Activated CD8-positive, alpha-beta T cell treated with anti-CD3 and anti-CD28 coated beads for 36 hours (primary cell): ENCODE measurements around the gene TFCP2L1. TPM values are rescaled to one million over a fixed set of nuclear protein-coding genes. Genes with fewer than 3 reads are reported as not detected.

Experiments
- ATAC-seq: fragments of 200-7000 bp; cut with Tn5 transposase; one replicate; pipeline ENCODE4 v1.10.0; 2021; ENCODE audit warnings: mild to moderate bottlenecking, moderate library complexity
- CTCF ChIA-PET: fragments of 350-600 bp; sonication (Branson Sonifier 250); formaldehyde crosslinking; loops from one replicate; lab custom pipeline; 2021; ENCODE audit warnings: antibody characterized with exemption; lab: Charles Lee
- POLR2A ChIA-PET: fragments of 350-600 bp; sonication (Branson Sonifier 250); formaldehyde crosslinking; loops from one replicate; lab custom pipeline; 2021; ENCODE audit warnings: antibody characterized with exemption; lab: Charles Lee
- DNase-seq: peaks from one replicate; pipeline ENCODE4 v3.0.0-alpha.2; 2020
- H3K27ac Mint-ChIP-seq: one replicate; pipeline ENCODE4 v1.8.0; 2021; ENCODE audit warnings: mild to moderate bottlenecking, mixed read lengths
- H3K27me3 Mint-ChIP-seq: one replicate; pipeline ENCODE4 v1.8.0; 2021; ENCODE audit warnings: mixed read lengths
- H3K36me3 Mint-ChIP-seq: one replicate; pipeline ENCODE4 v1.8.0; 2021; ENCODE audit warnings: low read depth, mixed read lengths
- H3K4me1 Mint-ChIP-seq: one replicate; pipeline ENCODE4 v1.8.0; 2021; ENCODE audit warnings: low read depth, mixed read lengths
- H3K4me3 Mint-ChIP-seq: one replicate; pipeline ENCODE4 v1.8.0; 2021; ENCODE audit warnings: mild to moderate bottlenecking, moderate library complexity, mixed read lengths
- H3K9me3 Mint-ChIP-seq: one replicate; pipeline ENCODE4 v1.8.0; 2021; ENCODE audit warnings: mixed read lengths
- intact Hi-C: fragments of 100-400 bp; cut with micrococcal nuclease; formaldehyde crosslinking; loops from one replicate; pipeline ENCODE4 v1.10.0; 2022
- total RNA-seq, 2 experiments: library from RNA; stranded (reverse); gene quantifications; one replicate each; pipeline ENCODE4 v1.2.3, GENCODE V29; 2021
- TF ChIP-seq, protein P1 (sequence below): fragments of 200-600 bp; IDR thresholded peaks from one replicate; pipeline ENCODE4 v1.8.0; 2022; ENCODE audit warnings: antibody characterized with exemption, mild to moderate bottlenecking

TFCP2L1 gene
- total RNA-seq, 2 experiments from 2014 or later = 0.04 TPM; not detected in 1

DNA sequence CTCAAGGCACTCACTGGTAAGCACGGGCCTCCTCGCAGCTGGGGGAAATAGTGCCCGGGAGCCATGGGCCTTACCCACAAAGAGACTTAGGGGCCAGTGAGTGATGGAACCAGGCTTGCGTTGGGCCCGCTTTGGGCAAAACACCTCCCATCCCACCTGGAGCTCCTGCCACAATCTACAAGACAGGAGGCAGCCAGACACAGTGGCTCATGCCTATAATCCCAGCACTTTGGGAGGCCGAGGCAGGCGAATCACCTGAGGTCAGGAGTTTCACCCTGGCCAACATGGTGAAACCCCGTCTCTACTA, 88.2 kb downstream of the TFCP2L1 start:
- CTCF ChIA-PET = no interaction called here
- POLR2A ChIA-PET = no interaction called here
- H3K9me3 Mint-ChIP-seq = no peaks in the 10 kb centered on the region
- no peak overlapping the region for H3K4me3 Mint-ChIP-seq
- ATAC-seq (no peak), DNase-seq (no peak)
- TF ChIP-seq, protein P1, sequence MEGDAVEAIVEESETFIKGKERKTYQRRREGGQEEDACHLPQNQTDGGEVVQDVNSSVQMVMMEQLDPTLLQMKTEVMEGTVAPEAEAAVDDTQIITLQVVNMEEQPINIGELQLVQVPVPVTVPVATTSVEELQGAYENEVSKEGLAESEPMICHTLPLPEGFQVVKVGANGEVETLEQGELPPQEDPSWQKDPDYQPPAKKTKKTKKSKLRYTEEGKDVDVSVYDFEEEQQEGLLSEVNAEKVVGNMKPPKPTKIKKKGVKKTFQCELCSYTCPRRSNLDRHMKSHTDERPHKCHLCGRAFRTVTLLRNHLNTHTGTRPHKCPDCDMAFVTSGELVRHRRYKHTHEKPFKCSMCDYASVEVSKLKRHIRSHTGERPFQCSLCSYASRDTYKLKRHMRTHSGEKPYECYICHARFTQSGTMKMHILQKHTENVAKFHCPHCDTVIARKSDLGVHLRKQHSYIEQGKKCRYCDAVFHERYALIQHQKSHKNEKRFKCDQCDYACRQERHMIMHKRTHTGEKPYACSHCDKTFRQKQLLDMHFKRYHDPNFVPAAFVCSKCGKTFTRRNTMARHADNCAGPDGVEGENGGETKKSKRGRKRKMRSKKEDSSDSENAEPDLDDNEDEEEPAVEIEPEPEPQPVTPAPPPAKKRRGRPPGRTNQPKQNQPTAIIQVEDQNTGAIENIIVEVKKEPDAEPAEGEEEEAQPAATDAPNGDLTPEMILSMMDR = no peak
- H3K27ac Mint-ChIP-seq = no peak overlapping the region
- intact Hi-C loops = no loop called here
- H3K36me3 Mint-ChIP-seq = no peaks in the 10 kb centered on the region
- no peaks in the 10 kb centered on the region for H3K27me3 Mint-ChIP-seq
- H3K4me1 Mint-ChIP-seq = no peaks in the 10 kb centered on the region

DNA sequence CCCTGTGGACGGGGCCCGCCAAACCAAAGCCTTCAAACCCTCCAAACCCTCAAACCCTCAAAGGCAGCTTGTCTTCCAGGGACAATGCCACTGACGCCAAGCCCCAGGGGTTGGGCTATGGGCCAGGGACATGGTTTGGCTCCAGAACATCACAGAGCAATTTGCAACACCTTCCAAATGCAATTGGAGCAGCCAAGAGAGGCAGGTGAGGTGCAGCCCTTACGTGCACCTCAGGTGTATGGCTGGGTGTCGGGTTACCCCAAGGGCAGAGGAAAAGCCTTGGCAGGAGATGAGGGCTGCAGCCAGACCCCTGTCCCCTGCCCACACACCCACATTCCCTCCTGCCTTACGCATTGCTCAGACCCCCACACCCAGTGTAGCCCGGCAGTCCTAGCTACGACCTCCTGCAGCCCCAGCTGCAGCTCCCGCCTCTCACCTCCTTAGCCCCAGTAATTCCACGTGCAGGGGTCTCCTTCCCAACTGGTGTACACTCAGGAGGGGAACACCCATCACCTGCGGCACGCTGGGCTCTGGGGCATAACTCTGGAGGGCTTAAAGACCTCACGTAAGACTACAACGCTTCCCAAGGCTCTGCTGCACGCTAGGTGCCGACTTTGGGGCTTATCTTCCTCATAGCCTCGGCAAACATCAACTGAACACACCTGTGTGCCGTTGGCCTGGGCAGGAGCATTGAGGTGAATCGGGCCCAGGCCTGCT, 88.7 kb downstream of the TFCP2L1 start:
- intact Hi-C loops = no loop called here
- Mint-ChIP-seq H3K36me3 (no peaks in the 10 kb centered on the region), H3K27me3 (no peaks in the 10 kb centered on the region), H3K4me3 (no peak overlapping the region), H3K27ac (no peak overlapping the region), H3K4me1 (no peaks in the 10 kb centered on the region), H3K9me3 (no peaks in the 10 kb centered on the region)
- ChIA-PET CTCF (no interaction called here), POLR2A (no interaction called here)
- TF ChIP-seq, protein P1 = no peak
- no peak for ATAC-seq
- no peak for DNase-seq

DNA sequence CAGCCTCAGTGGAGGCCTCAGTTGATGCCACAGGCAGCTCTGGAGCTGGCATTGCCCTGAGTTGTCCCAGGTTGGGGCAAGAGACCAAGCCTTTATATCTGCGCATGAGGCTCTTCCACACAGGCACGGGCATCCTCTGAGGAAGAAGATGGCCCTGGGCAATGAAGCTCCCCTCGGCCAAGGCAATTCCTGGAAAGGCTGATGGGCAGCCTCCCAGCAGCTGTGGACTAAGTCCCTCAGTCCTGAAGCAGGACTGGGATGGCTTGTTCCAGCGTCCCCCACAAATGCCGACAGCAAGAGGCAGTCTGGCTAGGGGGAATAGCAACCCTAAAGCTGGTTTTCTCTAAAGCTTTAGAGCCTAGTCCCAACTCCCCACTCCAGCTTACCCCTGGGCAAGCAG, 90.0 kb downstream of the TFCP2L1 start:
- TF ChIP-seq, protein P1 = no peak
- ChIA-PET POLR2A (no interaction called here), CTCF (interaction anchor here (0.9 kb wide), 1 partner anchor 8 kb away, joined by 3 read pairs; no protein-coding TSS in a partner anchor)
- Mint-ChIP-seq H3K27me3 (no peaks in the 10 kb centered on the region), H3K9me3 (no peaks in the 10 kb centered on the region), H3K4me3 (no peak overlapping the region), H3K4me1 (no peaks in the 10 kb centered on the region), H3K27ac (no peak overlapping the region), H3K36me3 (no peaks in the 10 kb centered on the region)
- intact Hi-C loops = no loop called here
- no peak for DNase-seq
- ATAC-seq = no peak

DNA sequence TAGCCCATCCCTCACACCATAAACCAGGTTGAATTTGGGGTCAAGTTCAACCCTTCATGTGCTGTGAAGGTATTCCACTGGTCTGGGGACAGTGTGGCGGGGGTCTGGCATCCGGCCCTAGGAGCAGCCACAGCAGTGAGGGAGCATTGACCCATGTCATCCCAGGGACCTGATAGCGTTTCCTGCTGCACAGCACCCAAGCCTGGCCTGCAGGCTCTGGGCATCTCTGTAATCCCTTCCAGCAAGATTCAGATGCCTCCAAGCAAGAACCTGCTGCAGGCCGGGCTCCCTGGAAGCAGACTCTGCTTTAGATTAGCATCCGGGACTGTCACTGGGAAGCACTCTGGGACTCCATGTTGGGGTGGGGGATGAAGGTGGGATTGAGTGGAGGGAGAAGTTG, 90.4 kb downstream of the TFCP2L1 start:
- ATAC-seq (no peak), DNase-seq (no peak)
- Mint-ChIP-seq H3K36me3 (no peaks in the 10 kb centered on the region), H3K4me1 (no peaks in the 10 kb centered on the region), H3K9me3 (no peaks in the 10 kb centered on the region), H3K27ac (no peak overlapping the region), H3K4me3 (no peak overlapping the region), H3K27me3 (no peaks in the 10 kb centered on the region)
- ChIA-PET POLR2A (no interaction called here), CTCF (interaction anchor here (0.9 kb wide), 1 partner anchor 9 kb away, joined by 3 read pairs; no protein-coding TSS in a partner anchor)
- intact Hi-C loops = no loop called here
- TF ChIP-seq, protein P1 = no peak

DNA sequence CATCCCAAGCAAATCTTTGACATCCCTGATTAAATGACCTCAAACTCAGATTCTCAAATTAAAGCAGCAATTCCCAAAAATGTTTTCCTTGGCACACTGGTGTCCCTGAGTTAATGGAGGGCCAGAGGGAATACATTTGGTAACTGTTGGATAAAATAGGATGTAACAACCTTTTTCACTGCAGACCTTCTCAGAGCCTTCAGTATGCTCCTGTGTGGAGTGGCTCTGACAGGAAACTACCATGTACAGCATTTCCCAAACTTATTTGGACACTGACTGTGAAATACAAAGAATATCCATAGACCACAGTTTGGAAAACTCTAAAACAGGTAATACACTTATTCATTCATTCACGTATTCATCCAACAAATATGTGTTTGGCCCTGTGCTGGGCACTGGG, 91.8 kb downstream of the TFCP2L1 start:
- H3K27ac Mint-ChIP-seq = no peak overlapping the region
- ChIA-PET CTCF (no interaction called here), POLR2A (no interaction called here)
- no peak overlapping the region for H3K4me3 Mint-ChIP-seq
- ATAC-seq (no peak), DNase-seq (no peak)
- TF ChIP-seq, protein P1 = no peak
- H3K27me3 Mint-ChIP-seq = no peaks in the 10 kb centered on the region
- intact Hi-C loops = no loop called here
- H3K9me3 Mint-ChIP-seq = no peaks in the 10 kb centered on the region
- H3K4me1 Mint-ChIP-seq = no peaks in the 10 kb centered on the region
- H3K36me3 Mint-ChIP-seq = no peaks in the 10 kb centered on the region
